Testis (tissue), 3 donors: ENCODE measurements around the gene KCNN2. TPM values are rescaled to one million over a fixed set of nuclear protein-coding genes. Genes with fewer than 3 reads are reported as not detected.

Source experiments
- DNase-seq: peaks from one replicate; pipeline ENCODE4 v3.0.0-alpha.2; 2019
- H3K27ac ChIP-seq, 2 donors: fragments of 200-600 bp; sonication (generic); one replicate each; pipeline ENCODE4 v1.5.1; 2019
- H3K27me3 ChIP-seq: fragments of 200-600 bp; sonication (generic); one replicate; pipeline ENCODE4 v1.5.1; 2019
- H3K36me3 ChIP-seq: fragments of 200-600 bp; sonication (generic); one replicate; pipeline ENCODE4 v1.5.1; 2017; ENCODE audit warnings: low read depth; ENCODE audit errors: missing control alignments
- H3K4me1 ChIP-seq: fragments of 200-600 bp; sonication (generic); one replicate; pipeline ENCODE4 v1.5.1; 2019
- H3K4me3 ChIP-seq, 2 donors: fragments of 200-600 bp; sonication (generic); one replicate each; pipeline ENCODE4 v1.5.1; 2017 to 2019
- H3K9me3 ChIP-seq: fragments of 200-600 bp; sonication (generic); one replicate; pipeline ENCODE4 v1.5.1; 2017
- POLR2A ChIP-seq: fragments of 450-650 bp; IDR thresholded peaks from one replicate; pipeline ENCODE4 v1.6.1; 2017; ENCODE audit warnings: antibody characterized with exemption, mild to moderate bottlenecking, moderate library complexity
- WGBS, 2 donors: methylation state at CpG; one replicate each; pipeline ENCODE4 v1.1.5; 2018; 5-methylcytosine and 5-hydroxymethylcytosine counted together
- intact Hi-C: fragments of 100-400 bp; cut with DNase I; formaldehyde crosslinking; loops from one replicate; pipeline ENCODE4 v1.15.1; 2023; ENCODE audit warnings: low total_unique reads
- polyA plus RNA-seq: library from polyadenylated mRNA; stranded (reverse); fragments of 350-450 nt; fragmentation: Illumina TruSeq; extraction: RNeasy Lipid Tissue Mini Kit (QIAGEN cat#74804); gene quantifications from one replicate; pipeline ENCODE4 v1.2.3, GENCODE V29; 2014; ENCODE audit warnings: low read depth, low replicate concordance; ENCODE audit not compliant: insufficient read depth
- total RNA-seq, 2 donors: library from RNA; depleted of rRNA; stranded (reverse); fragments of >200 nt; gene quantifications; one replicate each; pipeline ENCODE4 v1.2.3, GENCODE V29; 2016
- TF ChIP-seq, protein P1 (sequence below), 3 experiments: fragments of 450-650 bp in 2 of 3; fragments of 200-600 bp in 1 of 3; sonication (generic) in 1 of 3; IDR thresholded peaks; one replicate each; pipeline ENCODE4 v1.5.1; 2016 to 2019; ENCODE audit warnings: antibody characterized with exemption in 3 of 3, mild to moderate bottlenecking in 2 of 3, moderate library complexity in 1 of 3

KCNN2 gene
- total and polyA plus RNA-seq, 3 donors from 2014 or later, result 2.7 to 9.7 (median 7.3) TPM

DNA sequence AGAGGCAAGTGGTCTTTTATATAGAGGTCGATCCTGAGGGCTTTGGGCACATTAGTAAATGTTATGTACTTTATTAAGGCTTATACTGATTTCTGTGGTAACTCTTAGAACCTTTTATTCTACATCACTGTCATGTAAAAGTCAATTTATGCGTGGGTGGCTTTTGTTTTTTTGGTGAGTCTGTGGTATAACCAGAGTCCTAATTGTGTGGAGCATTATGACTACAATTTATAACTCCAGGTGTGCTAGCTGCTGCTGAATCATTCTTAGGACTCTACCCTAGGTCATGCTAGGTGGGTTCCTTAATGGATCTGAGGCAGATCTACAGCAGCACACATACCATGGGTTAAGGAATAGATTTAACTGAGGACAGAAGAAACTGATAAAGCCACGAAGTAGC is 33.9 kb upstream of the KCNN2 start:
- no peak overlapping the region for H3K4me3 ChIP-seq
- H3K9me3 ChIP-seq, result no peaks in the 10 kb centered on the region
- no peaks in the 10 kb centered on the region for H3K27me3 ChIP-seq
- H3K27ac ChIP-seq, result no peak overlapping the region
- no peaks in the 10 kb centered on the region for H3K36me3 ChIP-seq
- intact Hi-C loops, result no loop called here
- 75 to 83% methylated on average over 3 of the region's 3 CpGs for WGBS, 2 donors
- DNase-seq, result no peak
- TF ChIP-seq POLR2A, result no peak
- TF ChIP-seq, protein P1, sequence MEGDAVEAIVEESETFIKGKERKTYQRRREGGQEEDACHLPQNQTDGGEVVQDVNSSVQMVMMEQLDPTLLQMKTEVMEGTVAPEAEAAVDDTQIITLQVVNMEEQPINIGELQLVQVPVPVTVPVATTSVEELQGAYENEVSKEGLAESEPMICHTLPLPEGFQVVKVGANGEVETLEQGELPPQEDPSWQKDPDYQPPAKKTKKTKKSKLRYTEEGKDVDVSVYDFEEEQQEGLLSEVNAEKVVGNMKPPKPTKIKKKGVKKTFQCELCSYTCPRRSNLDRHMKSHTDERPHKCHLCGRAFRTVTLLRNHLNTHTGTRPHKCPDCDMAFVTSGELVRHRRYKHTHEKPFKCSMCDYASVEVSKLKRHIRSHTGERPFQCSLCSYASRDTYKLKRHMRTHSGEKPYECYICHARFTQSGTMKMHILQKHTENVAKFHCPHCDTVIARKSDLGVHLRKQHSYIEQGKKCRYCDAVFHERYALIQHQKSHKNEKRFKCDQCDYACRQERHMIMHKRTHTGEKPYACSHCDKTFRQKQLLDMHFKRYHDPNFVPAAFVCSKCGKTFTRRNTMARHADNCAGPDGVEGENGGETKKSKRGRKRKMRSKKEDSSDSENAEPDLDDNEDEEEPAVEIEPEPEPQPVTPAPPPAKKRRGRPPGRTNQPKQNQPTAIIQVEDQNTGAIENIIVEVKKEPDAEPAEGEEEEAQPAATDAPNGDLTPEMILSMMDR (IDR thresholded peaks at IDR 0.05), result no peak
- H3K4me1 ChIP-seq, result no peaks in the 10 kb centered on the region

DNA sequence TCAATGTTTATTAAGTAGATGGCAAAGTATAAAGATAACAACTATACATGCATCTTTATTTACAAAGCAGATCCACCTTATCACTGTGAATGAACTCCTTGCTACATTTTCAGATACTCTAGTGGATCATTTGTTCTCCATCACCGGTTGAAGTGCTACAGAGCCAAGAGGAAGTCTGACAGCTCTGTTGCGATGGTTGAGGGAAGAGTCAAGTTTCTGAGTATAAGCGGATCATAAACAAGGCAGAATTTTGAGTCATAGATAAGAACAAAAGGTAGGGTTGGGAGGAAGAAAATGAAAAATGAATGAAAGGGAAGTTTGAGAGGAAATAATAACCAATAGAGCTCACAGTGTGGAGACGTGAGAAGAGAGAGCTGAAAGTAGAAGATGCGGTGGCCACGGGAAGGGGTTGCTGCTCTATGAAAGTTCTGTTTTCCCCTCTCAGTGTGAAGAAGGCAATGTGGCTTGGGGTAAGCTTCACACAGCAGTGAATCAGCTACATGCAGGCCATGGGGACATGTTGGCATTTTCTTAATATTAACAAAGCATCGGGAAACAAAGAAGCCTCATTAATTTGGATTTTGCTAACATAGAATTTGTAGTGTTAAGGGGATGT is 30.8 kb upstream of the KCNN2 start:
- WGBS, 2 donors, result 67 to 76% methylated on average over 7 of the region's 7 CpGs
- TF ChIP-seq, protein P1 (IDR thresholded peaks at IDR 0.05), result no peak
- no peak for TF ChIP-seq POLR2A
- no peaks in the 10 kb centered on the region for H3K36me3 ChIP-seq
- H3K27me3 ChIP-seq, result no peaks in the 10 kb centered on the region
- H3K9me3 ChIP-seq, result no peaks in the 10 kb centered on the region
- intact Hi-C loops, result no loop called here
- no peaks in the 10 kb centered on the region for H3K4me1 ChIP-seq
- DNase-seq, result no peak
- H3K4me3 ChIP-seq, result no peak overlapping the region
- no peak overlapping the region for H3K27ac ChIP-seq

DNA sequence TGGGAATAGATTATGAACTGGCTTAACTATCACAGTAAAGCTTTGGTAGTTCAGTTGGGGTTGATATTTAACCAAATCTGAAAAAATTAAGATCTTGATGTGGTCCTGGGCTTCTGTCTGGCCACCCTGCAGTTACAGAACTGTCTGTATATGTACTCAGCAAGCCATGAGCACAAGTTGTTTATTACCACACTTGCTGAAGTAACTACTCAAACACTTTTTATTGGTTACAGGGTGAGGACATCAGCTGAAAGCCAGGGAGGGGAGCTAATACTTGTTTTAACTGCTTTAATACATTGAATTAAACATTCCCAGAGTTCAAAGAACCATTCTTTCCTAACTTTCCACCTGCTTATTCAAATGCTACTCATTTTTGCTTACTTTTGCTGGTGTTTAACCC is 29.4 kb upstream of the KCNN2 start:
- no peak for DNase-seq
- TF ChIP-seq, protein P1 (IDR thresholded peaks at IDR 0.05), result no peak
- TF ChIP-seq POLR2A, result no peak
- intact Hi-C loops, result no loop called here
- Histone ChIP-seq H3K9me3 (no peaks in the 10 kb centered on the region), H3K27ac (no peak overlapping the region), H3K36me3 (no peaks in the 10 kb centered on the region), H3K4me3 (no peak overlapping the region), H3K27me3 (no peaks in the 10 kb centered on the region), H3K4me1 (no peaks in the 10 kb centered on the region)

DNA sequence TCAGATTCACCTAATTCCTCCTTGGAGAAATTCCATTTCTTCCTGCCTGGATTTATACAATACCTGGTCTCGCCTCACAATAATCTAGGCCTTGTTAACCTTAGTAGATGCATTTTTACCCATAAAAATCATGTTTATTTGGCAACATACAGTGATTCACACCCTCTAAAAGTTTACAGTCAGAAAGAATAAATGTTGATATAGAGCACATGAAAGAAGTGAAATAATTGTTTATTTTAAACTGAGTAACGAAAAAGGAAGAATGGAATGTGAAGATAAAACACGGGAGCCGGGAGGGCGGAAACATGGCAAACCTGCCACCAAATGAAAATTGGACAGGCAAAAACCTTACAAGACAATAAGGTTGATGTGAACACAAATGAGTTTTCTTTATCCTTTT is 28.9 kb upstream of the KCNN2 start:
- H3K27ac ChIP-seq, result no peak overlapping the region
- H3K4me3 ChIP-seq, result no peak overlapping the region
- intact Hi-C loops, result no loop called here
- no peaks in the 10 kb centered on the region for H3K27me3 ChIP-seq
- TF ChIP-seq POLR2A, result no peak
- TF ChIP-seq, protein P1 (IDR thresholded peaks at IDR 0.05), result no peak
- 77 to 80% methylated on average over 5 of the region's 5 CpGs for WGBS, 2 donors
- DNase-seq, result no peak
- no peaks in the 10 kb centered on the region for H3K36me3 ChIP-seq
- no peaks in the 10 kb centered on the region for H3K4me1 ChIP-seq
- no peaks in the 10 kb centered on the region for H3K9me3 ChIP-seq

DNA sequence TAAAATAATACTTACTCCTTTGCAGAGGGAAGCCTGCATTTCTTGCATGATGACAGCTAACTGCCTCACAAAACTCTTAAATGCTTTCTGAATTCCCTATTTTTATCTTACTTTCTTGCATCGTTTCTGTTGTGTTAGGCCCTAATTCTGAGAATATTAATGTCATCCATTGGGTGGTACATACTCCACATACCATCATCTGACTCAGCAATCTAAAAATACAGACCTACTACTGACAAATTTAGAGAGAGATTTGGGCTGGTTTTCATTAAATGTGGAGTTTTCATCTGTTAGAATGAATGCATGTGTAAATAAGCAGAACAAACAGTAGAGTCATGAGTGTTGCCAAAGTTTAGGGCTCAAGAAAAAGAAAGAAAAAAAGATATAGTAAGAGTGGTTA is 26.5 kb upstream of the KCNN2 start:
- intact Hi-C loops, result no loop called here
- Histone ChIP-seq H3K36me3 (no peaks in the 10 kb centered on the region), H3K27me3 (no peaks in the 10 kb centered on the region), H3K4me1 (no peaks in the 10 kb centered on the region), H3K9me3 (no peaks in the 10 kb centered on the region), H3K4me3 (no peak overlapping the region), H3K27ac (no peak overlapping the region)
- 65 to 70% methylated on average over 1 of the region's 1 CpG for WGBS, 2 donors
- TF ChIP-seq POLR2A, result no peak
- no peak for DNase-seq
